Tibial artery (tissue), 4 donors: ENCODE data around the gene RNF144B.

Experiments used
- DNase-seq, 2 donors: peaks; one replicate each; pipeline ENCODE4 v3.0.0-alpha.2; 2019
- H3K27ac ChIP-seq, 2 donors: fragments of 200-600 bp; sonication (generic) in 1 of 2; 1 replicate in 1 of 2; 2 replicates in 1 of 2; pipeline ENCODE4 v1.5.1; 2018 to 2019; ENCODE audit warnings: mild to moderate bottlenecking in 1 of 2
- H3K27me3 ChIP-seq, 2 donors: fragments of 200-600 bp; sonication (generic) in 1 of 2; one replicate each; pipeline versions ENCODE4 v1.5.1 to v1.6.0; 2016 to 2019
- H3K36me3 ChIP-seq, 3 donors: fragments of 200-600 bp; sonication (generic) in 2 of 3; one replicate each; pipeline ENCODE4 v1.5.1; 2016 to 2019; ENCODE audit warnings: mild to moderate bottlenecking in 2 of 3
- H3K4me1 ChIP-seq, 4 donors: fragments of 200-600 bp; sonication (generic) in 2 of 4; 1 replicate in 3 of 4; 2 replicates in 1 of 4; pipeline ENCODE4 v1.5.1; 2016 to 2019
- H3K4me3 ChIP-seq, 2 donors: fragments of 200-600 bp; sonication (generic) in 1 of 2; 1 replicate in 1 of 2; 2 replicates in 1 of 2; pipeline ENCODE4 v1.5.1; 2018 to 2019; ENCODE audit warnings: mild to moderate bottlenecking in 2 of 2
- H3K9me3 ChIP-seq, 3 donors: fragments of 200-600 bp; sonication (generic) in 1 of 3; one replicate each; pipeline ENCODE4 v1.5.1; 2016 to 2019
- intact Hi-C: fragments of 100-400 bp; cut with DNase I; formaldehyde crosslinking; loops from one replicate; pipeline ENCODE4 v1.15.0; 2023; ENCODE audit warnings: low total_unique reads
- TF ChIP-seq, protein P1 (sequence below), 2 experiments: fragments of 200-600 bp in 1 of 2; fragments of 450-650 bp in 1 of 2; IDR thresholded peaks; one replicate each; pipeline ENCODE4 v1.5.1; 2017 to 2019; ENCODE audit warnings: antibody characterized with exemption in 2 of 2, mild to moderate bottlenecking in 1 of 2, moderate library complexity in 1 of 2

RNF144B gene

DNA sequence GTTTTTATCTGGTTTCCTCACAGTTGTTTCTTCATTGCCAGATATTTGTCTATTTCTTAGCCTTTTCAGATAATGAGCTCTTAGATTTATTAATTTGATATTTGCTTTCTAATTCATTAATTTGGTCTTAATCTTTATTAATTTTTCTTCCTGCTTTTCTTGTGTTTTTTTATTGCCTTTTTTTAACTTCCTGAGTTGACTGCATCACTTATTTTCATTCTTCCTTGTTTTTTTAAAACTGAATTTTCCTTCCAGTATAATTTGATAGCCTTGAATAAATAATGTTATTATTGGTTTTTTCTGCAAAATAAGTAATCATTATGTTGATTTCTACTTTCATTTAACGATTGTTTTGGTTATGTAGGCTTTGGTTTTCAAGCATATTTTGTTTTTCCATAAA, 91.5 kb downstream of the RNF144B start:
- TF ChIP-seq, protein P1, sequence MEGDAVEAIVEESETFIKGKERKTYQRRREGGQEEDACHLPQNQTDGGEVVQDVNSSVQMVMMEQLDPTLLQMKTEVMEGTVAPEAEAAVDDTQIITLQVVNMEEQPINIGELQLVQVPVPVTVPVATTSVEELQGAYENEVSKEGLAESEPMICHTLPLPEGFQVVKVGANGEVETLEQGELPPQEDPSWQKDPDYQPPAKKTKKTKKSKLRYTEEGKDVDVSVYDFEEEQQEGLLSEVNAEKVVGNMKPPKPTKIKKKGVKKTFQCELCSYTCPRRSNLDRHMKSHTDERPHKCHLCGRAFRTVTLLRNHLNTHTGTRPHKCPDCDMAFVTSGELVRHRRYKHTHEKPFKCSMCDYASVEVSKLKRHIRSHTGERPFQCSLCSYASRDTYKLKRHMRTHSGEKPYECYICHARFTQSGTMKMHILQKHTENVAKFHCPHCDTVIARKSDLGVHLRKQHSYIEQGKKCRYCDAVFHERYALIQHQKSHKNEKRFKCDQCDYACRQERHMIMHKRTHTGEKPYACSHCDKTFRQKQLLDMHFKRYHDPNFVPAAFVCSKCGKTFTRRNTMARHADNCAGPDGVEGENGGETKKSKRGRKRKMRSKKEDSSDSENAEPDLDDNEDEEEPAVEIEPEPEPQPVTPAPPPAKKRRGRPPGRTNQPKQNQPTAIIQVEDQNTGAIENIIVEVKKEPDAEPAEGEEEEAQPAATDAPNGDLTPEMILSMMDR (IDR thresholded peaks at IDR 0.05), result no peak
- Histone ChIP-seq H3K9me3 (no peaks in the 10 kb centered on the region), H3K36me3 (no peaks in the 10 kb centered on the region), H3K27me3 (no peaks in the 10 kb centered on the region), H3K4me3 (no peak overlapping the region), H3K27ac (no peak overlapping the region), H3K4me1 (no peaks in the 10 kb centered on the region)
- DNase-seq, result no peak
- intact Hi-C loops, result no loop called here

DNA sequence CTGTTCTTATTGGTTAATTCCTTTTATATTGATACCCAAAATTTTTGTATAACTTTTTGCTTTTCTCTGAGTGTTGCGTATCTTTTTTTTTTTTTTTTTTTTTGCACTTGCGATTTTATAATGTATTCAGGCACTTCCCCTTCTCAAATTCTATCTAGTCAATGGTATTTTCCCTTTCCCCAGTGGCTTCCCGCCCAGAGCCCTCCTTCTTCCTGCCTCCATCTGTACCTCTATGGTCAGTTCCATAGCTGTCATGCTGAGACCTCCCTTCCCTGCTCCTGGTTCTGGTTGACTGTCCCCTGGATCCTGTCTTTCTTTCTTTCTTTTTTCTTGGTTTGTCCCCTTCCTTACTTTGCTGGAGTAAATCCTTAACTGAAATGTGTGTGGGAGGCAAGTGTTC, 94.7 kb downstream of the RNF144B start:
- Histone ChIP-seq H3K9me3 (no peaks in the 10 kb centered on the region), H3K4me3 (no peak overlapping the region), H3K4me1 (no peaks in the 10 kb centered on the region), H3K27ac (no peak overlapping the region), H3K27me3 (no peaks in the 10 kb centered on the region), H3K36me3 (no peaks in the 10 kb centered on the region)
- DNase-seq, result no peak
- intact Hi-C loops, result no loop called here
- TF ChIP-seq, protein P1 (IDR thresholded peaks at IDR 0.05), result no peak

DNA sequence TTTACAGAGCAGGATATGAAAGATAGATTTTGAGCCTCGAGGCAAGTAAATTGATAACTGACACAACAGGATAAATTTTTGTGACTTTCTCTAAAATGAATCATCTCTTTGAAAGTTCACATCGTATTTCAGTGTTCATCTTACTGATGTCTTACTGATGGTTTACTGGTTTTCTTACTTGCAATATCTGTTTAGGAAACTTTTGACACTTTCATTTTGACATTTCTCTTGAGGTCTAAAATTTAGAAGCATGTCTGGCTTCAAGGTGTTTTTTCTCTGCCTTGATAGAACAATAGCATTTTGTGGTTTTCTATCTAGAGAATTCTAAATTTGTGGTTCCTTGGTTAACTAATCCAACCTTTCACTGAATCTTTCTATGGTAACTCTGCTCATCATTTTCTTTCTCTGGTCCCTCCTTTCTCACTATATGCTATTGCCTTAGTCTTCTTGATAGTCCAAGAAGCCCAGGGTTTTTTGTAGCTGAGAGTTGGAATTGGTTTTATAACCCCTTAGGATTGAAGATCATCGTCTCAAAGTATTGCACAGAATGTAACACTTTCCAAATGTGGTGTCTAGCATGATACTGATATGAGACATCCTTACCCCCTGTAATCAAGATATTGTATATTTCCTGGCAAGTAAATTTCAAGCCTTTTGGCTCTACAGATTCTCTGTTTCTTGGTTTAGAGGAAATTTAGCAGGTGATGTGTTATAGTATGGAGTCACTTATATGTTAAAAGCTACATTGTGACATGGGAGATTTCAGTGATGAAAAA, 98.7 kb downstream of the RNF144B start:
- intact Hi-C loops, result no loop called here
- TF ChIP-seq, protein P1 (IDR thresholded peaks at IDR 0.05), result no peak

DNA sequence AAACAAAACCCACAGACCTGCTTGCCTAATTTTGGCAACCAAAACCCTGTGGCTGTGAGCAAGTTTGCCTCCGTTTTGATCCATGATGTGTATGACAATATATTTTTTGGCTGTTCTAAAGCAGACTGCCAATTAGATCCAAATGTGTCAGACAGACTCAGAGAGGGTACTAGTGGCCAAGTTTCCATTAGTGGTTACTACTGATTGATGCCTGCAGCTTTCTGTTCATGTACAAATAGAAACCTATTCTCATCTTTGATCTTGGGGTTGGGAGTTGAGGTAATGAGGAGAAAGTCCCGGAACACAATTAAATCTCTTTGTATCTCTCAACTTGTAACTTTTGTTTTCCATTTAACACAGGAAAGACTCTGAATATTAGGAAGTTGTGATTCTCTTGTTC, 100.9 kb downstream of the RNF144B start:
- Histone ChIP-seq H3K4me3 (no peak overlapping the region), H3K36me3 (no peaks in the 10 kb centered on the region), H3K9me3 (no peaks in the 10 kb centered on the region), H3K27me3 (no peaks in the 10 kb centered on the region), H3K27ac (no peak overlapping the region), H3K4me1 (no peaks in the 10 kb centered on the region)
- DNase-seq, result no peak
- TF ChIP-seq, protein P1 (IDR thresholded peaks at IDR 0.05), result no peak
- intact Hi-C loops, result no loop called here

More for the DNA sequence above, 98.7 kb downstream of the RNF144B start:
- H3K4me1 ChIP-seq, result no peaks in the 10 kb centered on the region
- H3K36me3 ChIP-seq, result no peaks in the 10 kb centered on the region
- H3K27me3 ChIP-seq, result no peaks in the 10 kb centered on the region
- H3K9me3 ChIP-seq, result no peaks in the 10 kb centered on the region
- no peak for DNase-seq
- no peak overlapping the region for H3K4me3 ChIP-seq
- H3K27ac ChIP-seq, result no peak overlapping the region

DNA sequence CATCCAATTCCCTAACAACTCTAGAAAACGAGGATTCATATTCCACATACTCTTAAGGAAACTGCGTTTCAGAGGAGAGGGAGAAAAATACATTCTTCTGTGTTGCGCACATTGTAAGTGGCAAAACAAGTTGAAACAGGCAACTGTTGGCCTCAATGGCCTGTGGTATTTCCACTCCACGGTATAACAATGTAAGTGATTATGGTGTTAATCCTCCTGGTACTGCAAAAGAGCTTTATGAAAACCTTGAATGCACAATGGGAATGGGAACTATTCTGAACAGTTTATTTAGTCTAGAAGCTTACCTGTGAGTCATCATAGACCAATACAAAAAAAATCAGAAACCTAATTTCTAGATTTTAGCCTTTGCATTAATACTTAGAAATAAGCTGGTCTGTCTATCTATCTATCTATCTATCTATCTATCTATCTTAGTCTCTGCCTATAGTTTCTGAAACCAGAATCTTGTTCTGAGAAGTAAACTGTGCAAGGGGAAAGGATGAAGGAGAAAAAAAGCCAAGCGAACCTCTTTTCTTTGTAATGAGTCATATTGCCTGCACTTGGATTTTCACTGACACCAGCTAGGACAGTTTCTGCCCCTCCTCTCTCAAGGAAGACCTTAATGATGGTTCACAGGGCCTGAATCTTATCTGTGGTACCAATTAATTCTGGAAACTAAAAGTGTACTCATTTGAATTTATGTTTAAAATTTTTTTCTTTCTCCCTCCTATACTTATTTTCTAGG, 101.5 kb downstream of the RNF144B start:
- TF ChIP-seq, protein P1 (IDR thresholded peaks at IDR 0.05), result no peak
- no peaks in the 10 kb centered on the region for H3K9me3 ChIP-seq
- H3K36me3 ChIP-seq, result no peaks in the 10 kb centered on the region
- no peaks in the 10 kb centered on the region for H3K27me3 ChIP-seq
- H3K4me1 ChIP-seq, result peaks cover 0 to under 1% (median 0%) of the 10 kb centered on the region in 4 donors
- no peak overlapping the region for H3K27ac ChIP-seq
- DNase-seq, result no peak
- intact Hi-C loops, result no loop called here
- H3K4me3 ChIP-seq, result no peak overlapping the region
